M059J (cell line): ENCODE data around the gene TSPAN7. TPM values are rescaled to one million over a fixed set of nuclear protein-coding genes. Genes with fewer than 3 reads are reported as not detected.
A peak's percentile ranks its signal among the peaks of the same experiment; 100 is the strongest.

Experiments
- DNase-seq: peaks from one replicate; pipeline ENCODE4 v3.0.0-alpha.2; 2012; ENCODE audit warnings: low read depth
- total RNA-seq: library from RNA; depleted of rRNA; stranded (reverse); fragments of >200 nt; shearing (Covaris generic); gene quantifications from 2 replicates; pipeline ENCODE4 v1.2.3, GENCODE V29; 2014; rRNA removed

Gene TSPAN7
- total RNA-seq, result not detected in 2 replicates

GRCh38 chrX:38561126-38561868 lies at the start of gene TSPAN7:
Gene TSPAN7, plus strand, starts transcription at chrX:38561542. Its CDS starts 5 bp downstream, at chrX:38561547.
- DNase-seq, result peak; percentile 49

GRCh38 chrX:38513112-38513742 lies 48.1 kb upstream of the TSPAN7 start:
- no peak for DNase-seq

GRCh38 chrX:38514016-38514854 lies 47.1 kb upstream of the TSPAN7 start:
- no peak for DNase-seq

- no peak for DNase-seq
Observed at GRCh38 chrX:38515291-38515690, 46.1 kb upstream of the TSPAN7 start.

- no peak for DNase-seq
Observed at GRCh38 chrX:38516196-38516774, 45.1 kb upstream of the TSPAN7 start.

- no peak for DNase-seq
Observed at GRCh38 chrX:38519651-38520050, 41.7 kb upstream of the TSPAN7 start.

- DNase-seq, result no peak
Observed at GRCh38 chrX:38538134-38538533, 23.2 kb upstream of the TSPAN7 start.

- no peak for DNase-seq
Observed at GRCh38 chrX:38539748-38540147, 21.6 kb upstream of the TSPAN7 start.

- no peak for DNase-seq
Observed at GRCh38 chrX:38548508-38548907, 12.8 kb upstream of the TSPAN7 start.

GRCh38 chrX:38552721-38553120 lies 8.6 kb upstream of the TSPAN7 start:
- no peak for DNase-seq

- no peak for DNase-seq
Observed at GRCh38 chrX:38558686-38559085, 2.7 kb upstream of the TSPAN7 start.

- no peak for DNase-seq
Observed at GRCh38 chrX:38560776-38561125, 591 bp upstream of the TSPAN7 start.

GRCh38 chrX:38561951-38562719 lies 793 bp downstream of the TSPAN7 start:
- DNase-seq, result no peak

- no peak for DNase-seq
Observed at GRCh38 chrX:38563030-38563429, 1.7 kb downstream of the TSPAN7 start.

- no peak for DNase-seq
Observed at GRCh38 chrX:38570396-38570795, 9.1 kb downstream of the TSPAN7 start.

GRCh38 chrX:38571058-38571457 lies 9.7 kb downstream of the TSPAN7 start:
- DNase-seq, result no peak

GRCh38 chrX:38574858-38575257 lies 13.5 kb downstream of the TSPAN7 start:
- no peak for DNase-seq

- no peak for DNase-seq
Observed at GRCh38 chrX:38575888-38576287, 14.5 kb downstream of the TSPAN7 start.

- DNase-seq, result no peak
Observed at GRCh38 chrX:38577738-38578137, 16.4 kb downstream of the TSPAN7 start.

GRCh38 chrX:38578167-38578566 lies 16.8 kb downstream of the TSPAN7 start:
- DNase-seq, result no peak

- DNase-seq, result no peak
Observed at GRCh38 chrX:38583181-38583580, 21.8 kb downstream of the TSPAN7 start.
